ENCODE measurements around the gene MIR17HG. TPM values are rescaled to one million over a fixed set of nuclear protein-coding genes. Genes with fewer than 3 reads are reported as not detected.

MIR17HG gene
- total RNA-seq, 1 experiment from 2014 or later: 6.5 TPM

DNA sequence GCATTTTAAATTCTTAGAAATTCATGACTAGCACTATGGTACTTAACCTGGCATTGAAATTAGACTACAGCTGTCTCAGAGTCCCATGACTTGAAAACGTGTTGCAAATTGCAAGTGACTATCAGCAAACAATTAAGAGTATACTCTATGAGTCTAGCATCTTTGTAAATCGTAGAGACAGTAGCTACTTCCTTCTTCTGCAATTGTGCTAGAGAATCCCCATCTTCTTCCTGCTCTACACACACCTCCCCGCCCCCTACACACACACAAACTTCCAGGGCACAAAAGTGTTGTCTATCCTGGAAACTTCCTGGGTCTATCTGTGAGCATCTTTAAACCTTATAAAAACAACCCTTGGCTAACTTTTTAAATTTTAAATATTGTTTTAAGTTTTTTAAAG, 35.2 kb upstream of the MIR17HG start:
- CTCF ChIA-PET: no interaction called here
- intact Hi-C loops (cut with micrococcal nuclease; ENCODE audit: unreplicated experiment): no loop called here
- H3K9me3 ChIP-seq (ENCODE audit: insufficient read depth, low read depth): no peaks in the 10 kb centered on the region
- H2AFZ ChIP-seq: no peak overlapping the region
- TF ChIP-seq EZH2 (IDR thresholded peaks at IDR 0.05; ENCODE audit: low read depth) (no peak), CTCF (conservative IDR thresholded peaks at IDR 0.05) (no peak)
- no peaks in the 10 kb centered on the region for H3K27me3 ChIP-seq (ENCODE audit: insufficient read depth, low read depth)
- H3K27ac ChIP-seq: no peak overlapping the region
- H3K9me2 ChIP-seq (ENCODE audit: insufficient read depth): no peaks in the 10 kb centered on the region
- H3K4me1 ChIP-seq (replicated peaks; ENCODE audit: insufficient read depth): no peaks in the 10 kb centered on the region
- no peaks in the 10 kb centered on the region for H3K79me2 ChIP-seq (ENCODE audit: low read depth)
- H3K36me3 ChIP-seq (ENCODE audit: low read depth): no peaks in the 10 kb centered on the region
- no TSS peak for BruUV-seq (replicated peaks)
- no peak overlapping the region for H3K4me3 ChIP-seq
- no peak overlapping the region for H3K4me2 ChIP-seq
- POLR2A ChIA-PET (ENCODE audit: unreplicated experiment): no interaction called here
- no peaks in the 10 kb centered on the region for H3F3A ChIP-seq (ENCODE audit: insufficient read depth, low read depth)
- DNase-seq: no peak
- H4K20me1 ChIP-seq (ENCODE audit: insufficient read depth): no peaks in the 10 kb centered on the region

DNA sequence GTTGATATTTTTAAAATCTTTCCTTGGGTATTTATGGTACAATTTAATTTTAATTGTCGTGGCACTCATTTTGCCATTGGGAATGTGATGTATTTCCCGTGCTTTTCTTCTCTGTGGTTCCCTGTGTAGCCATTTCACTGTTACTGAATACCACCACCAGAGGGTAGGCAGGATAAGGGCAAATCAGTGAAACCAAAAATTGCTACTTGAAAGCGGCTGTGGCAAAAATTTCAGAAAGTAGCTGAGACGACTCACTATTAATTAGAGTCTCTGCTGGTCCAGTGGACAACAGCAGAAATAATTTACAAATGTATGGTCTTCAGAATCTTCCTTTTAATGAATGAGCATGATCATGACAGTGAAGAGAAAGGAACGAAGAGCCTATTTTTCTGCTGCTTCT, 34.4 kb upstream of the MIR17HG start:
- POLR2A ChIA-PET (ENCODE audit: unreplicated experiment): no interaction called here
- CTCF ChIA-PET: no interaction called here
- H3F3A ChIP-seq (ENCODE audit: insufficient read depth, low read depth): no peaks in the 10 kb centered on the region
- no TSS peak for BruUV-seq (replicated peaks)
- no peak overlapping the region for H3K27ac ChIP-seq
- no peaks in the 10 kb centered on the region for H3K79me2 ChIP-seq (ENCODE audit: low read depth)
- intact Hi-C loops (cut with micrococcal nuclease; ENCODE audit: unreplicated experiment): no loop called here
- H3K4me3 ChIP-seq: no peak overlapping the region
- H3K27me3 ChIP-seq (ENCODE audit: insufficient read depth, low read depth): no peaks in the 10 kb centered on the region
- H3K4me2 ChIP-seq: no peak overlapping the region
- H3K9me3 ChIP-seq (ENCODE audit: insufficient read depth, low read depth): no peaks in the 10 kb centered on the region
- H3K9me2 ChIP-seq (ENCODE audit: insufficient read depth): no peaks in the 10 kb centered on the region
- DNase-seq: no peak
- no peaks in the 10 kb centered on the region for H4K20me1 ChIP-seq (ENCODE audit: insufficient read depth)
- TF ChIP-seq CTCF (conservative IDR thresholded peaks at IDR 0.05) (peak; percentile 46; the same call in 1 of the 2 replicates), EZH2 (IDR thresholded peaks at IDR 0.05; ENCODE audit: low read depth) (no peak)
- no peak overlapping the region for H2AFZ ChIP-seq
- no peaks in the 10 kb centered on the region for H3K36me3 ChIP-seq (ENCODE audit: low read depth)
- H3K4me1 ChIP-seq (replicated peaks; ENCODE audit: insufficient read depth): no peaks in the 10 kb centered on the region

DNA sequence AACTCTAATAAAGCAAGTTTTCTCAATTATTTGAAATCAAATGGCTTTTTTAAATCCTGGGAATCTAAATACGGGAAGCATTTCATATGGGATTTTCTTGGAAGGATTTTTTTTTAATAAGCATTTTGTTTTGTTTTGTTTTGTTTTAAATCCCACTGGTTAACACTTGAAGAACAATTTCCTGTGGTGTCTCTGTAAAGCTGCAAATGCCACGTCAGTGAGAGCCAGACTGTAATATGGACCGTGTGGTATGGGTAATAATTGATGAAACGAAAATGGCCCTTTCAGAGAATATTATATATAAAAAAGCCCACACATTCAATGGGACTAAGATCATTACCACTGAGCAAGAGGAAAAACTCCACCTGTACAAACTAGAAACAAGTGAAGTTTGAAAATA, 33.9 kb upstream of the MIR17HG start:
- Histone ChIP-seq H3K4me2 (no peak overlapping the region), H3F3A (ENCODE audit: insufficient read depth, low read depth) (no peaks in the 10 kb centered on the region), H3K79me2 (ENCODE audit: low read depth) (no peaks in the 10 kb centered on the region), H3K27ac (no peak overlapping the region), H3K36me3 (ENCODE audit: low read depth) (no peaks in the 10 kb centered on the region), H3K4me3 (no peak overlapping the region), H2AFZ (no peak overlapping the region), H3K9me2 (ENCODE audit: insufficient read depth) (no peaks in the 10 kb centered on the region), H3K27me3 (ENCODE audit: insufficient read depth, low read depth) (no peaks in the 10 kb centered on the region), H3K9me3 (ENCODE audit: insufficient read depth, low read depth) (no peaks in the 10 kb centered on the region), H3K4me1 (replicated peaks; ENCODE audit: insufficient read depth) (no peaks in the 10 kb centered on the region), H4K20me1 (ENCODE audit: insufficient read depth) (no peaks in the 10 kb centered on the region)
- no peak for DNase-seq
- ChIA-PET CTCF (no interaction called here), POLR2A (ENCODE audit: unreplicated experiment) (no interaction called here)
- BruUV-seq (replicated peaks): no TSS peak
- no peak for TF ChIP-seq EZH2 (IDR thresholded peaks at IDR 0.05; ENCODE audit: low read depth)
- intact Hi-C loops (cut with micrococcal nuclease; ENCODE audit: unreplicated experiment): no loop called here

DNA sequence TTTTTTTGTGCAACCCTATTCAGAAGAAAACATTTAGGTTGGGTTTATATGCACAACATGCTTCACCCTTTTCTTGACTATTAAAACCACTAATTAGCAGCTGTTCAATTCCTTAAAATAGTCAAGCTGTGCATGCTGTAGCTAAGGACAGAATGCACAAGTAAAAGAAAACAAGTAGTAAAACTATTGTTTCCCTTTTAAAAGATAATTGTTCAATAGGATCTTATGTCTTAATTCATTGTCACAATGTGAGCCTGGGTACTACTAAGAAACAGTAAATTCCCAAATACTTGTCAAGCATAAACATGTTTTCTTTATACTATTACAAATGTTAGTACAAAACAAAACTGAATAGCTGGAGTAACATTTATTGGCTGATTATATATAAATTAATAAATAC, 32.6 kb upstream of the MIR17HG start:
- ChIA-PET POLR2A (ENCODE audit: unreplicated experiment) (no interaction called here), CTCF (no interaction called here)
- TF ChIP-seq EZH2 (IDR thresholded peaks at IDR 0.05; ENCODE audit: low read depth) (no peak), CTCF (conservative IDR thresholded peaks at IDR 0.05) (no peak)
- Histone ChIP-seq H3K27me3 (ENCODE audit: insufficient read depth, low read depth) (no peaks in the 10 kb centered on the region), H2AFZ (no peak overlapping the region), H3K4me1 (replicated peaks; ENCODE audit: insufficient read depth) (no peaks in the 10 kb centered on the region), H3K27ac (no peak overlapping the region), H3K4me2 (no peak overlapping the region), H3K79me2 (ENCODE audit: low read depth) (no peaks in the 10 kb centered on the region), H4K20me1 (ENCODE audit: insufficient read depth) (no peaks in the 10 kb centered on the region), H3K4me3 (no peak overlapping the region), H3K36me3 (ENCODE audit: low read depth) (no peaks in the 10 kb centered on the region), H3F3A (ENCODE audit: insufficient read depth, low read depth) (no peaks in the 10 kb centered on the region), H3K9me2 (ENCODE audit: insufficient read depth) (no peaks in the 10 kb centered on the region), H3K9me3 (ENCODE audit: insufficient read depth, low read depth) (no peaks in the 10 kb centered on the region)
- intact Hi-C loops (cut with micrococcal nuclease; ENCODE audit: unreplicated experiment): no loop called here
- DNase-seq: no peak
- no TSS peak for BruUV-seq (replicated peaks)
